ENCODE data around the gene IL3.

- TF ChIP-seq EP300 (IDR thresholded peaks at IDR 0.05) (no peak), POLR2A (IDR thresholded peaks at IDR 0.05; ENCODE audit: low read depth) (no peak)
- TF ChIP-seq, protein P1, sequence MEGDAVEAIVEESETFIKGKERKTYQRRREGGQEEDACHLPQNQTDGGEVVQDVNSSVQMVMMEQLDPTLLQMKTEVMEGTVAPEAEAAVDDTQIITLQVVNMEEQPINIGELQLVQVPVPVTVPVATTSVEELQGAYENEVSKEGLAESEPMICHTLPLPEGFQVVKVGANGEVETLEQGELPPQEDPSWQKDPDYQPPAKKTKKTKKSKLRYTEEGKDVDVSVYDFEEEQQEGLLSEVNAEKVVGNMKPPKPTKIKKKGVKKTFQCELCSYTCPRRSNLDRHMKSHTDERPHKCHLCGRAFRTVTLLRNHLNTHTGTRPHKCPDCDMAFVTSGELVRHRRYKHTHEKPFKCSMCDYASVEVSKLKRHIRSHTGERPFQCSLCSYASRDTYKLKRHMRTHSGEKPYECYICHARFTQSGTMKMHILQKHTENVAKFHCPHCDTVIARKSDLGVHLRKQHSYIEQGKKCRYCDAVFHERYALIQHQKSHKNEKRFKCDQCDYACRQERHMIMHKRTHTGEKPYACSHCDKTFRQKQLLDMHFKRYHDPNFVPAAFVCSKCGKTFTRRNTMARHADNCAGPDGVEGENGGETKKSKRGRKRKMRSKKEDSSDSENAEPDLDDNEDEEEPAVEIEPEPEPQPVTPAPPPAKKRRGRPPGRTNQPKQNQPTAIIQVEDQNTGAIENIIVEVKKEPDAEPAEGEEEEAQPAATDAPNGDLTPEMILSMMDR (IDR thresholded peaks at IDR 0.05), result no peak
Measured at GRCh38 chr5:132104556-132104955, 44.1 kb downstream of the IL3 start.
